ENCODE results near the gene AIPL1.

The AIPL1 gene

GRCh38 chr17:6465206-6466003 is 30.5 kb upstream of the AIPL1 start:
- no peak for DNase-seq

GRCh38 chr17:6464446-6465041 is 29.6 kb upstream of the AIPL1 start:
- DNase-seq, result no peak

DNA sequence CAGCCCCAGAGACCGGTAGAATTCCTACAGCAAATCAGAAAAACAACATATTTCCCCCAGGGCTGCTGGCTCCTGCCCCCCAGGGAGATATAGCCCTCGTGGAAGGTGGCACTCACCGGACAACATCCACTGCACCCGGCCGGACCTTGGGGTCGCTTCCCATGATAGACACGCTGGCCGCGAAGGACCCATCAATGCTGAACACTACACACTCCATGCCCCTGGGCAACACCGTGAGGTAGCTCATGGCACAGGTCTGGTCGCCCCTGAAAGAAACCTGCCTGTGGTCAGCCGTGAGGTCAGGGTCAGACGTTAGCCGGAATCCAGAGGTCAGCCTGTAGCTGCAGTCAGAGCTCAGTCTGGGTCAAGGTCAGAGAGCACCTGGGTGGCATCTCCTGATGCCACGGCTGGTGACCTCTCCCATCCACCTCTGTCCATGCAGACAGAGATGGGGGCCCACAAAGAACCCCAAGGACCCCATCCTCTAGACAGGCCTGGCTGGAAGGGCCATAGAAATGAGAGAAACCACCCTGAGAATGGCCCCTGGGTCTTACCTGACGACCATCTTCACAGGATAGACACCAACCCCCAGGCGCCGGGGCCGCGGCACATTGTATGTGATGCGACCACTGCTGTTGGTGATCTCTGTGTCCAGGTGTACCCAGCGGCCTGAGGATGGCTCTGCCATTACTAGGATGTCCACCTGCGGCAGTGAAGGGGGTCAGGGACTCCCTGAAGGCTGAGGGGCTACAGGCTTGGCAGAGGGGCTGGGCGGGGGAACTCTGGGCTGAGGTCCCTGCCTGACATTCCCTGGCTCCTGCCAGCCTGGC is 28.9 kb upstream of the AIPL1 start:
- no peak for DNase-seq

- no peak for DNase-seq
Measured at GRCh38 chr17:6462692-6463091, 27.8 kb upstream of the AIPL1 start.

DNA sequence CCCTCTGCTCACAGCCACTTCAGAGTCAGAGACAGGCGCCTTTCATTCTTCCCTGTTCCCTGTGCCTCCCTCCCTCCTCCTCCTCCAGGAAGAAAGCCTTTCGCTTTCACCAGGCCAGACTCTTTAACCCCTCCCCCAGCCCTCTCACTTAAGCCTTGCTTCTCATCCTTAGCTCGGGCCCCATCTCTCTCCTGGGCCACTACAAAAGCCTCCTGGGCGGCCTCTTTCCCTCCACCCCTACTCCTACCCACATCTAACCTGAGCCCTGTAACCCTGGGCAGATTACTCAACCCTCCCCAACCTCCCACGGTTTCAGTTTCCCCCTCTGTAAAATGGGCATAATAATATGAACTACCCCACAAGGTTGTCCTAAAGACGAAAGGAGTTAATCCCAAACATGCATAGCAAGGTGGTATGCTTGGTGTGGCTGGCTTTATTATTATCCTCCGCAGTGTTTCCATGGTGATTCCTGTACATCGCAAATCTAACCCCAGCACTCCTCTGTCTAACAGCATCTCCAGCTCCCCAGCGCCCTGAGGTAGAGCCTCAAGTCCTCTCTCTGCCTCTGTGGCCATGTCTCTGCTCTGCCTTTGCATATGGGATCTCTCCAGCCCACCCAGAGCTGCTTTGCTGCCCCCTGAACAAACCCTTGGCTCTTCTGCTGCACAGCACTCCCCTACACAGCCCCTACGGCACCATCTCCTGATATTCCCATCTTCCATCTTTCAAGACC is 27.0 kb upstream of the AIPL1 start:
- no peak for DNase-seq

- no peak for DNase-seq
Measured at GRCh38 chr17:6461246-6461645, 26.3 kb upstream of the AIPL1 start.

GRCh38 chr17:6460531-6461161 is 25.7 kb upstream of the AIPL1 start:
- no peak for DNase-seq

- no peak for DNase-seq
Measured at GRCh38 chr17:6458460-6458950, 23.6 kb upstream of the AIPL1 start.

DNA sequence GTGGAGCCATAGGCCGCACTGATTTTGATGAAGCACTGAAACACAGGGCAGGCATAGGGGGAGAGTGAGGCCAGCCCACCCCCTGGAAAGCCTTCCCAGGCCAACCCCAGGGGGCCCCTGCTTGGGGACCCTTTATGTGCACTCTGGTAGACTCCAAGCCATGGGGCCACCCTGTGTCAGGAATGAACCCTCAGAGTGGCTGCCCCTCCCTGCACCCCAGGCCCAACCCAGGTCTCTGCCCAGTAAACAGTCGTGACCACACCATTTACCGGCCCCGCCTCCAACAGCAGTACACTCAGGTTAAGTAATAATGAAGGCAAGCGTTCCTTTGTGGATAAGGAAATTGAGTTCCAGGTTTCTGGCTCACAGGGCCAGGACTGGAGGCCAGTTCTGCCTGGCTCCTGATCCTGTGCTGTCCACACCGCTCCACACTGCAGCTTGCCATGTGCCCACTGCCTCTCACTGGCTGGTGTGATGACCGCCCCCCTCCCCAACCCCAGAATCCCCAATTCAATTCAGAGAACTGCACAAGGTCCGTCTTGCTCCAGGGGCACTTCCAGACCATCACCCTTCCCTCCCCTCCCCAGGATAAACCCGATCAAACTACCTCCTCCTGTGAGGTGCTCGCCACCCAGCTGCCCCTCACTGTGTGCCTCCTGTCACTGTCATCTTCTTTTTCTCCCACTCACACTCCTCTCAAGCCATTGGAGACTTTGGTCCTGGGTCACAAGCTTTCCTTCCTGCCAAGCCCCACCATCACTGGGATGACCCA is 23.0 kb upstream of the AIPL1 start:
- no peak for DNase-seq

DNA sequence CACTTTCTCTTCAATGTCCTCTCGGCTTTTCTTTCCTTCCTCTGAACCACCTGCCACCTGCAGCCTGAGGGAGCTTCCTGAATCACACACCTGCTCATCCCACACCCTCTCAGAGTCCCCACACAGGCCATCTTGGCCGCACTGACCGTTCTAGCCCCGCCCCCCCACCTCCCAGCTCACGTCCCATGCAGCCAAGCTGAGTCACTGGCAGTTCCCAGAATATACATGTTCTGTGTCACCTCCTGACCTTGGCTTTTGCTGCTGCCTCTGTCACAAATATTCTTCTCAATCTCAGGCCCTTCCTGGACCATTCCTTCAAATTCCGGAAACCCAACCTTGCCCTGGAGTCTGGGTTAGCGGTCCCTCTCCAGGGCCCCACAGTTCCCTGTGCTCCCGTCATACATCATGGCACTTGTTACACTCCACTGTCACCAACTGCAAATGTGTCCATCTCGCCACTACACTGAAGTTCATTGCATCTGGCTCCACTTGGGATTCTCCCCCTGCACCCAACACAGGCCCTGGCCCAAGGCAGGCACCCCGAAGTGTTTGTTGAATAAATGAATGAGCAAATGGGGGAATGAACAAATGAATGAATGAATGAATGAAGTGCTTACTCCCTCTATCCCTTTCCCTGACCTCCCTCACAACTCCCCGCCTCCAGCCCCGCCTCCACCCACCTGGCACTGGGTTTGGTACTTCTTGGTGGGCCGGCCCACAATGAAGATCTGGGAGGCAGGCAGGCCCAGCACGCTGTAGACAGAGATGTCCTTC is 22.2 kb upstream of the AIPL1 start:
- no peak for DNase-seq

- DNase-seq, result no peak
Measured at GRCh38 chr17:6456321-6456720, 21.4 kb upstream of the AIPL1 start.

DNA sequence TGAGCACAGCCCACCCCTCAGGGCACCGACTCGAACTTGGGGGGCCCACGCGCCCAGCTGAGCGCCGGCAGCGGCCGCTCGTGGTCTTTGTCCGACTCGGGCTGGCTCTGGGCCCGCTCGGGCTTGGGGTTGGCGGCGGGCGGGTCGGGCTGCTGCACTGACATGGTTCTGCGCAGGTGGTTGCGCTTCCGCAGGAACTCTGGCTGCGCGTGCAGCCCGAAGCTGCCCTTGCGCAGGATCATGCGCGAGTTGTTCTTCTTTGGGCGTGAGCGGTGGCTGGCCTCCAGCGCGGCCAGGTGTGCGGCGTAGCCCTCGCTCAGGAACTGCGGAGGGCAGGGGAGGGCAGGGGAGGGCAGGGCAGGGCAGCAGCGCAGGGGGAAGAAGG is 20.4 kb upstream of the AIPL1 start:
- no peak for DNase-seq

GRCh38 chr17:6454495-6455320 is 19.8 kb upstream of the AIPL1 start:
- DNase-seq, result no peak

DNA sequence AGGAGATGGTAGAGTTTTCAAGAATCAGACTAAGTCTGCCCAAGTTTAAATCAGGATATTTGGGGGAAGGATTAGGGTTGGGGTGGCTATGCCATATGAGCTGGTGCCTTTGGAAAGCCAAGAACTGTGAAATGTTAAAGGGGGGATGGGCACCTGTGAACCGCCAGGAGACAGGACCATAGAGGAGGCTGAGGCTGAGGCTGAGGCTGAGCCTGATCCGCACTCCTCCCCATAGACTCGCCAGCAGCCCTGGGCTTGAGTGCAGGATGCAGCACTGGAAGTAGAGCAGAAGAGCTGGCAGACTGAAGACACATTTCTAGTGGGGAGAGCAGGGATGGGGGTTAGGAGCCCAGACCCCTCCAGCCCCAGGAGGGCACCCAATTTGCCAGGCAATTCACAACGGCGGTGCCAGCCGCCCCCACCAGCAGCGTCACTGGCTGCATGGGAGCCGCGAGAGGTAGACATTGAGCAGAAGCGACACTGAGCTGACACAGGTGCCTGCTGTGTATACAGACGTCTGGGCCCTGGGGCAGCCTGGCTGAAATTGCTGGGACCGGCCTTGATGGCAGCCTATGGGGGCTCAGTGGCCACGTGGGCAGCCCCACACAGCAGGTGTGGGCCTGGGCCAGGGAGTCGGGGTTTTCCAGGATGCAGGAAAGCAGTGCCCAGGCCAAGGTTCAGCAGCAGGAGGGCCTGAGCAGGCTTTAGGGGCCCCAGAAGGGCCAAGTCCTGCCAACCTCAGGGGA is 18.5 kb upstream of the AIPL1 start:
- no peak for DNase-seq

GRCh38 chr17:6452471-6453266 is 17.7 kb upstream of the AIPL1 start:
- DNase-seq, result no peak

DNA sequence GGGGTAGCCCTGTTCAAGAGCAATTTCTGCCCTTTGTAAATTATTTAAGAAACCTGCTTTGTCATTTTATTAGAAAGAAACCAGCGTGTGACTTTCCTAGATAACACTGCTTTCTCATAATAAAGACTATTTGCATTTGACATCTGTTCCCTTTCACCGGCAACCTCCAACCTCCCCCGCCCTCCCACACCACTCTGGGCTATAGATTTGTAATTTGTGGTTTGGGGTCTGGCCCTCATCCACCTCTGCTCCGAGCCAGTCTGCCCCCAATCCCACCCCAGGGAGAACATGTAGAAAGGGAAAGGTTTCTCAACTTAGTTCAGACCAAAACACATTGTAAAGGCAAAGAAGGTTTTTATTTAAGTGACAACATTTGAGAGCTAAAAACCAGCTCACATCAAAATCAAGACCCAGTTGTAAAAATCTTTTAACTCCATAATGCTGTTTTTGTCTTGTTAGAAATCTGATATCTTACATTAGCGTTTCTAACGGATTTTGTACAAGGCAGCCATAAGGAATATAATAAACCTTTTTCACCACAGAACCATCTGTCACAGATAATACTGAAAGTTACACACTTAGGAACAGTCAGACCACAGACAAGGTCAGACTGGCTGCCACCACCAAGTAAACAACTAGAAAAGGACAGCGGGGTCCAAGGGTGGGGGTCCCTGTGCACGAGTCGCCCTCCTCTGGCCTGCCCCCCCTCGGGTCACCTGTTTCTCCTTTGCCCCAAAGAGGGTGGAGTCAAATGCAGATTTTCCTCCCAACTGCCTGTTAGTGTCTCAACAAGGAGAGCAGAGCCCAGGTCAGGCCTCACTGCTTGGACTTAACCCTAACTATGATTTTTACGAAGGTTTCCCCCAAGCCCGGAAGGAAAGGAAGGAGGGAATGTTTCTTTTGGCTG is 16.3 kb upstream of the AIPL1 start:
- DNase-seq, result no peak

DNA sequence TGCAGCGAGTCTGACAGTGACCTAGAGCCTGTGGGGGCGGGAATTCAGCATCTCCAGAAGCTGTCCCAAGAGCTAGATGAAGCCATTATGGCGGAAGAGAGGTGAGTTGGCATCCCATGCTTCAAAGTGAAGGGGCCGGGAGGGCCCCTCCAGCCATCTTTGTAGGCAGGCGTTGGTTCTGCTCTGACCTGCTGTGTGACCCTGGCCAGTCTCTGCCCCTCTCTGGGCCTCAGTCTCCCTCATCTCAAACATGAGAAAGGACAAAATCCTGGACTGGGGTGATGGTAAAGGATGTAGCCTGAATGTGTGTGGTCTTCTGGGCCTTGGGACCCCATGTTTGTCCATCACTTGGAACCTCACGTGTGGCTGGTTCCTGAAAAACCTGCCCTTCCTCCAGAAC is 14.4 kb upstream of the AIPL1 start:
- no peak for DNase-seq
